ENCODE results near the gene MRPL28.

The MRPL28 gene

DNA sequence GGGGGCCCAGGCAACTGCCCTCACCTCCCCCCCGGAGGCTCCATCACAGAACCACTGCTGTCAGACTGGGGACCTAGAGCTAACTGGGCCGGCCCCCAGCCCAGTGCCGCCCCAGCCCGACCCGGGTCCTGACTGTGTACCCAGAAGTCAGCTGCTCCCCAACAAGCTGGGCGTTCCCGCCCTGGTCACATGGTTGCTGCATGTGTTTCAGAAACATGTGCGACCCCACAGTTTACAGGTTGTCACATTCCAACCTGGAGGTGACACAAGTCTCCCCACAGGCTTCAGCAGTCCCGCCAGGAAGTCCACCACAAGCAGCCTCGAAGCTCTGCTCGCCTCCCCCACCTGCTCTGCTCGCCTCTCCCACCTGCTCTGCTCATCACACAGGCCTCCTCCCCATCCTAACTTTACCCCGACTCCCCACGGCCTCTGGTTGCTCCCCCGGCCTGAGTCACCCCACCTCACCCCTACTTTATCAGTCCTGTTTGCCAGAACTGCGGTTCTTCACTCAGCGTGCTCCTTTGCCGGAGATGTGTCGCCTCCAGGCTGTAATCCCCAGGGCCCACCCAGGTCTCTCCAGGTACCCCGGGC lies 968 bp downstream of the MRPL28 start:
- no peak for DNase-seq
- intact Hi-C loops (cut with DNase I; ENCODE audit: low total_unique reads), result no loop called here
- peaks cover 0 to 6% of the 10 kb centered on the region in 2 donors for H3K27me3 ChIP-seq

DNA sequence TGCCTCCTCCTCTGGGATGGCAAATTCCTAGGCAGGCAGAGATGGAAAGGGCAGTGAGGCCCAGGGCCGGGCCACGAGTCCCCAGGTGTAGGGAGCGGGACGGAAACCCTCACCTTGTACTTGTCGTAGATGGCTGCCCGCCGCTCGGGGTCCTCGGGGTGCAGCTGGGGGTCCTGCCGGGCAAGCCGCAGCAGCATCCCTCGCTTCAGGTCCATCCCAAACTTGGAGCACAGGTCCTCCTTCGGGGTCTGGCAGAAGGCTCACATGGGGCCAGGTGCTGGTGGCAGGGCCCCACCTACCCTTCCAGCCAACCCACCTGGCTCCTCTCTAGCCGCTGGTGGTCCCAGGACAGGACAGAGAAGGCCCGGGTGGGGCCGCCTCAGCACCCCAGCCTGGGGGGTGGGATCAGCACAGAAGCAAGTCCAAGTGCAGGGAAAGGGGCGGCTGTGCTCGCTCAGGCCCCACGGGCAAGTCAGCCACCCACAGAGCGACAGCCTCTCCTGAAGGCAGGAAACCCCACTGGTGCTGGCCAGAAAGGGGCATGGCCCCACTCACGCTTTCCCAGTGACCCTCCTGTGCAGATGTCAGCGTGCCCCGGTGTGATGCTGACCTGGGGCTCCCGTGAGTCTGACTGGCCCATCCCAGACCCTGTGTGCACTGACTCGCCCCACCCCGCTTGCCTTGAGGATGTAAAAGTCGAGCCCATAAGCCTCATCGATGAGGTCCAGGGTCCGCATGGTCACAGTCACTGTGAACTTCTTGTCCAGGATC lies 1.8 kb downstream of the MRPL28 start:
- Histone ChIP-seq H3K27ac (no peak overlapping the region), H3K4me1 (peaks cover 6 to 19% (median 16%) of the 10 kb centered on the region in 4 donors), H3K9me3 (no peaks in the 10 kb centered on the region), H3K4me3 (no peak overlapping the region), H3K36me3 (peaks cover 25 to 60% (median 43%) of the 10 kb centered on the region in 3 donors), H3K27me3 (peaks cover 0 to 13% of the 10 kb centered on the region in 2 donors)
- DNase-seq, result no peak
- intact Hi-C loops (cut with DNase I; ENCODE audit: low total_unique reads), result no loop called here
- TF ChIP-seq, protein P1, sequence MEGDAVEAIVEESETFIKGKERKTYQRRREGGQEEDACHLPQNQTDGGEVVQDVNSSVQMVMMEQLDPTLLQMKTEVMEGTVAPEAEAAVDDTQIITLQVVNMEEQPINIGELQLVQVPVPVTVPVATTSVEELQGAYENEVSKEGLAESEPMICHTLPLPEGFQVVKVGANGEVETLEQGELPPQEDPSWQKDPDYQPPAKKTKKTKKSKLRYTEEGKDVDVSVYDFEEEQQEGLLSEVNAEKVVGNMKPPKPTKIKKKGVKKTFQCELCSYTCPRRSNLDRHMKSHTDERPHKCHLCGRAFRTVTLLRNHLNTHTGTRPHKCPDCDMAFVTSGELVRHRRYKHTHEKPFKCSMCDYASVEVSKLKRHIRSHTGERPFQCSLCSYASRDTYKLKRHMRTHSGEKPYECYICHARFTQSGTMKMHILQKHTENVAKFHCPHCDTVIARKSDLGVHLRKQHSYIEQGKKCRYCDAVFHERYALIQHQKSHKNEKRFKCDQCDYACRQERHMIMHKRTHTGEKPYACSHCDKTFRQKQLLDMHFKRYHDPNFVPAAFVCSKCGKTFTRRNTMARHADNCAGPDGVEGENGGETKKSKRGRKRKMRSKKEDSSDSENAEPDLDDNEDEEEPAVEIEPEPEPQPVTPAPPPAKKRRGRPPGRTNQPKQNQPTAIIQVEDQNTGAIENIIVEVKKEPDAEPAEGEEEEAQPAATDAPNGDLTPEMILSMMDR (IDR thresholded peaks at IDR 0.05), result no peak

More for the DNA sequence above, 968 bp downstream of the MRPL28 start:
- TF ChIP-seq, protein P1 (IDR thresholded peaks at IDR 0.05), result no peak
- Histone ChIP-seq H3K36me3 (peaks cover 25 to 68% (median 50%) of the 10 kb centered on the region in 3 donors), H3K27ac (no peak overlapping the region), H3K4me3 (peak overlapping the region; percentile 62 to 65), H3K9me3 (no peaks in the 10 kb centered on the region), H3K4me1 (peaks cover 6 to 19% (median 16%) of the 10 kb centered on the region in 4 donors)

DNA sequence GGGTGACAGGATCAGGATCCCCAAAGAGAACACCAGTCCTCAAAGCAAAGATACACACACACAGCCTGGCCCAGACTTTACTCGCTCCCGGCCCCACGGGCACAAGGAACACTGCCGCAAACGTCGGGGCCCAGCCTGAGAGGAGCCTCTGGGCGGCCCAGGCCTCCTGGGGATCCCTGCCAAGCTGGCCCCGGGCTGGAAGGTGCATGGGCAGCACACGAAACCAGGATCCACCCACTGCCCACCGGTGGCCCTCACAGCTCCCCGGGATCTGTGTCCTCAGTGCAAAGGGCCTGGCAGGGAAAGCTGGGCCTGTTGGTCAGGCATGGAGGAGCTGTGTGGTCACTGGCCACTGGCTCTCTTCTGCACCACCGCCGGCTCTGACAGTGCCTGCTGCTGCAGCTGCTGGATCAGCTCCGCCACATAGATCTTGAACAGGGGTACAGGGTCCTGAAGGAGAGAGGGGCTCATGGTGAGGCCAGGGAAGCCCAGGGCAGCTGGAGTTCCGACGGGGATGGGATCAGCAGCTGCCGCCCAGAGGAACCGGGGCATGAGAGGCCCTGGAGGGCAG lies 2.9 kb downstream of the MRPL28 start:
- Histone ChIP-seq H3K4me1 (peaks cover 6 to 19% (median 17%) of the 10 kb centered on the region in 4 donors), H3K27ac (no peak overlapping the region), H3K9me3 (no peaks in the 10 kb centered on the region), H3K4me3 (no peak overlapping the region), H3K27me3 (peaks cover 0 to 25% of the 10 kb centered on the region in 2 donors), H3K36me3 (peaks cover 25 to 48% (median 31%) of the 10 kb centered on the region in 3 donors)
- DNase-seq, result no peak
- TF ChIP-seq, protein P1 (IDR thresholded peaks at IDR 0.05), result no peak
- intact Hi-C loops (cut with DNase I; ENCODE audit: low total_unique reads), result no loop called here

DNA sequence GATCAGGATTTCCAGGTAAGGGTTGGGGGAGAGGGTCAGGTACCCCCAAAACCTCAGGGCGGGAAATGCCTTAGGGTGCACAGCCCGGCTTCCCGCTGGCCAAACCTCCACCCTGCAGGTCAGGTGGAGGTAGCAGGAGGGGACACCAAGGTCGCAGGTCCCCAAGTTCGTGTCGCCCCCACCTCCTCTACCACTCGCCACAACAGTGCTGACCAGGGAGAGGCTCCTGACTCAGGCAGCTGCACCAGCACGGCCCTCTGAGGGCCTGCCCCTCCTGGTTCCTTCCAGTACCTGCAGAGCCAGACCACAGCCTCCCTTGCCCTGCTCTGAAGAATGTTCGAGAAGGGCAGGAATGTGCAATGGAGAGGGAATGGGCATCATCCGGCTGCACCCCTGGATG lies 3.9 kb downstream of the MRPL28 start:
- Histone ChIP-seq H3K27ac (no peak overlapping the region), H3K36me3 (peaks cover 25 to 39% (median 26%) of the 10 kb centered on the region in 3 donors), H3K27me3 (peaks cover 0 to 31% of the 10 kb centered on the region in 2 donors), H3K9me3 (no peaks in the 10 kb centered on the region), H3K4me3 (no peak overlapping the region), H3K4me1 (peaks cover 6 to 26% (median 20%) of the 10 kb centered on the region in 4 donors)
- intact Hi-C loops (cut with DNase I; ENCODE audit: low total_unique reads), result no loop called here
- DNase-seq, result no peak
- TF ChIP-seq, protein P1 (IDR thresholded peaks at IDR 0.05), result no peak

DNA sequence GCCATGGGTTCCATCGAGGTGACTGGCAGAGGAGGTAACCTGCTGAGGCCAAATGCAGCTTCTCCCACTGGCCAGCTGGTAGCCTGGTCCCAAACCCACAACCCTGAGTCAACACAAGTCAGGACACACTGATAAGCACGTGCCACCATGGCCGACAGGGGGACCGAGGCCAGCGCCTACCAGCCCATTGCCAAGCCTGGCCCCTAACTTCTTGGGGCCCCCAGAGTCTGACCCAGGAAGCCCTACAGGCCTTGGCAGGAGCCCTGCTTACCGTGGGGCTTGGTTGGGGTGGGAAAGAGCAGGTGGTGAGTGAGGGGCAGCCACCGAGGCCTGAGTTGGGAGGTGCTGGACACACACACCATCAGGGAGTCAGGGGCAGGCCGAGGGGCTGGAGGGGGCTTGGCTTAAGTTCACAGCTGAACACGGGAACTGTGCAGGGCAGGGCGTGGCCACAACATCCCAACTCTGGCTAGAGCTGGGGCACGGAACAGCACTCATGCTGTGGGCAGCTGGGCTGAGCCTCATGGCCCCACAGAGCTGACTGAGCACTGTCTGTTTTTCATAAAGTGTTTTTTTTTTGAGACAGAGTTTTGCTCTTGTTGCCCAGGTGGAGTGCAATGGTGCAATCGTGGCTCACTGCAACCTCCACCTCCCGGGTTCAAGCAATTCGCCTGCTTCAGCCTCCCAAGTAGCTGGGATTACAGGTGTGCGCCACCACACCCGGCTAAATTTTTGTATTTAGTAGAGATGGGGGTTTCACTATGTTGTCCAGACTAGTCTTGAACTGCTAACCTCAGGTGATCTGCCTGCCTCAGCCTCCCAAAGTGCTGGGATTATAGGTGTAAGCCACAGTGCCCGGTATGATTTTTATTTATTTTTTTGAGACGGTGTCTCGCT lies 5.5 kb downstream of the MRPL28 start:
- intact Hi-C loops (cut with DNase I; ENCODE audit: low total_unique reads), result no loop called here
- no peaks in the 10 kb centered on the region for H3K9me3 ChIP-seq
- H3K4me1 ChIP-seq, result peaks cover 4 to 15% (median 10%) of the 10 kb centered on the region in 4 donors
- H3K4me3 ChIP-seq, result no peak overlapping the region
- no peak for DNase-seq
- H3K27me3 ChIP-seq, result peaks cover 0 to 33% of the 10 kb centered on the region in 2 donors
- peaks cover 25 to 38% (median 26%) of the 10 kb centered on the region in 3 donors for H3K36me3 ChIP-seq
- TF ChIP-seq, protein P1 (IDR thresholded peaks at IDR 0.05), result no peak
- H3K27ac ChIP-seq, result no peak overlapping the region

All from tibial artery (tissue), 4 donors.